ENCODE data around the gene TMPRSS3.

Gene TMPRSS3

GRCh38 chr21:42379426-42380215 is 16.2 kb downstream of the TMPRSS3 start:
- ATAC-seq: no peak
- no peak for TF ChIP-seq TOX (CRISPR knock-in tag; IDR thresholded peaks at IDR 0.05; ENCODE audit: borderline replicate concordance)
- TF ChIP-seq ISL1 (CRISPR knock-in tag; IDR thresholded peaks at IDR 0.05): no peak
- TF ChIP-seq RARB (CRISPR knock-in tag; IDR thresholded peaks at IDR 0.05): no peak
- no peak for TF ChIP-seq ARNTL (CRISPR knock-in tag; IDR thresholded peaks at IDR 0.05; ENCODE audit: borderline replicate concordance, low read depth)
- TF ChIP-seq CSDC2 (CRISPR knock-in tag; IDR thresholded peaks at IDR 0.05): no peak
- TF ChIP-seq ZFP3 (CRISPR knock-in tag; IDR thresholded peaks at IDR 0.05): no peak
- TF ChIP-seq PATZ1 (CRISPR knock-in tag; IDR thresholded peaks at IDR 0.05; ENCODE audit: borderline replicate concordance): no peak
- no peak for TF ChIP-seq SNAI2 (CRISPR knock-in tag; IDR thresholded peaks at IDR 0.05)
- TF ChIP-seq ZC3H10 (CRISPR knock-in tag; IDR thresholded peaks at IDR 0.05): no peak
- TF ChIP-seq OSR1 (CRISPR knock-in tag; IDR thresholded peaks at IDR 0.05): no peak
- TF ChIP-seq ZNF8 (CRISPR knock-in tag; IDR thresholded peaks at IDR 0.05): no peak

DNA sequence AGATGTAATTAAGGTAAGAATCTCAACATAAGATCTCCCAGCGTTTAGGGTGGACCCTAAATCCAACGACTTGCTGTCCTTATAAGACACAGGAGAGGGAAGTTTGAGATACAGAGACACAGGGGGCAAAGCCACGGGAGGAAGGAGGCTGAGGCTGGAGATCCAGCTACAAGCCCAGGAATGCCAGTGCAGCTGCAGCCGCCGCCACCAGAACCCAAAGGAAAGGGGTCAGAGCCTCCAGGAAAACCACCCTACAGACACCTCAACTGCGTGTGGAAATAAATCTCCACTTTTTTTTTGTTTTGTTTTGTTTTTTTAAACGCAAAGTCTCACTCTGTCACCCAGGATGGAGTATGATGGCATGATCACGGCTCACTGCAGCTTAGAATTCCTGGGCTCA is 17.4 kb downstream of the TMPRSS3 start:
- ATAC-seq: no peak
- TF ChIP-seq ZNF565 (CRISPR knock-in tag; conservative IDR thresholded peaks at IDR 0.05; ENCODE audit: low read depth): no peak
- no peak for TF ChIP-seq CREB5 (CRISPR knock-in tag; IDR thresholded peaks at IDR 0.05; ENCODE audit: low read depth)
- TF ChIP-seq ESRRG (CRISPR knock-in tag; IDR thresholded peaks at IDR 0.05): no peak
- TF ChIP-seq TOX (CRISPR knock-in tag; IDR thresholded peaks at IDR 0.05; ENCODE audit: borderline replicate concordance): no peak
- TF ChIP-seq, protein P1, sequence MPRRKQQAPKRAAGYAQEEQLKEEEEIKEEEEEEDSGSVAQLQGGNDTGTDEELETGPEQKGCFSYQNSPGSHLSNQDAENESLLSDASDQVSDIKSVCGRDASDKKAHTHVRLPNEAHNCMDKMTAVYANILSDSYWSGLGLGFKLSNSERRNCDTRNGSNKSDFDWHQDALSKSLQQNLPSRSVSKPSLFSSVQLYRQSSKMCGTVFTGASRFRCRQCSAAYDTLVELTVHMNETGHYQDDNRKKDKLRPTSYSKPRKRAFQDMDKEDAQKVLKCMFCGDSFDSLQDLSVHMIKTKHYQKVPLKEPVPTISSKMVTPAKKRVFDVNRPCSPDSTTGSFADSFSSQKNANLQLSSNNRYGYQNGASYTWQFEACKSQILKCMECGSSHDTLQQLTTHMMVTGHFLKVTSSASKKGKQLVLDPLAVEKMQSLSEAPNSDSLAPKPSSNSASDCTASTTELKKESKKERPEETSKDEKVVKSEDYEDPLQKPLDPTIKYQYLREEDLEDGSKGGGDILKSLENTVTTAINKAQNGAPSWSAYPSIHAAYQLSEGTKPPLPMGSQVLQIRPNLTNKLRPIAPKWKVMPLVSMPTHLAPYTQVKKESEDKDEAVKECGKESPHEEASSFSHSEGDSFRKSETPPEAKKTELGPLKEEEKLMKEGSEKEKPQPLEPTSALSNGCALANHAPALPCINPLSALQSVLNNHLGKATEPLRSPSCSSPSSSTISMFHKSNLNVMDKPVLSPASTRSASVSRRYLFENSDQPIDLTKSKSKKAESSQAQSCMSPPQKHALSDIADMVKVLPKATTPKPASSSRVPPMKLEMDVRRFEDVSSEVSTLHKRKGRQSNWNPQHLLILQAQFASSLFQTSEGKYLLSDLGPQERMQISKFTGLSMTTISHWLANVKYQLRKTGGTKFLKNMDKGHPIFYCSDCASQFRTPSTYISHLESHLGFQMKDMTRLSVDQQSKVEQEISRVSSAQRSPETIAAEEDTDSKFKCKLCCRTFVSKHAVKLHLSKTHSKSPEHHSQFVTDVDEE (CRISPR knock-in tag; IDR thresholded peaks at IDR 0.05): no peak
- no peak for TF ChIP-seq OSR1 (CRISPR knock-in tag; IDR thresholded peaks at IDR 0.05)
- TF ChIP-seq ZFP30 (CRISPR knock-in tag; IDR thresholded peaks at IDR 0.05): no peak
- TF ChIP-seq, protein P2, sequence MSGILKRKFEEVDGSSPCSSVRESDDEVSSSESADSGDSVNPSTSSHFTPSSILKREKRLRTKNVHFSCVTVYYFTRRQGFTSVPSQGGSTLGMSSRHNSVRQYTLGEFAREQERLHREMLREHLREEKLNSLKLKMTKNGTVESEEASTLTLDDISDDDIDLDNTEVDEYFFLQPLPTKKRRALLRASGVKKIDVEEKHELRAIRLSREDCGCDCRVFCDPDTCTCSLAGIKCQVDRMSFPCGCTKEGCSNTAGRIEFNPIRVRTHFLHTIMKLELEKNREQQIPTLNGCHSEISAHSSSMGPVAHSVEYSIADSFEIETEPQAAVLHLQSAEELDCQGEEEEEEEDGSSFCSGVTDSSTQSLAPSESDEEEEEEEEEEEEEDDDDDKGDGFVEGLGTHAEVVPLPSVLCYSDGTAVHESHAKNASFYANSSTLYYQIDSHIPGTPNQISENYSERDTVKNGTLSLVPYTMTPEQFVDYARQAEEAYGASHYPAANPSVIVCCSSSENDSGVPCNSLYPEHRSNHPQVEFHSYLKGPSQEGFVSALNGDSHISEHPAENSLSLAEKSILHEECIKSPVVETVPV (CRISPR knock-in tag; IDR thresholded peaks at IDR 0.05): no peak
- TF ChIP-seq TCF4 (CRISPR knock-in tag; IDR thresholded peaks at IDR 0.05; ENCODE audit: borderline replicate concordance): no peak
- TF ChIP-seq POU6F1 (CRISPR knock-in tag; IDR thresholded peaks at IDR 0.05; ENCODE audit: borderline replicate concordance, low read depth): no peak
- TF ChIP-seq PATZ1 (CRISPR knock-in tag; IDR thresholded peaks at IDR 0.05; ENCODE audit: borderline replicate concordance): no peak
- TF ChIP-seq ZNF70 (CRISPR knock-in tag; IDR thresholded peaks at IDR 0.05): no peak
- TF ChIP-seq RARB (CRISPR knock-in tag; IDR thresholded peaks at IDR 0.05): no peak
- no peak for TF ChIP-seq GLIS3 (CRISPR knock-in tag; IDR thresholded peaks at IDR 0.05)
- no peak for TF ChIP-seq ZFP3 (CRISPR knock-in tag; IDR thresholded peaks at IDR 0.05)
- no peak for TF ChIP-seq ZNF8 (CRISPR knock-in tag; IDR thresholded peaks at IDR 0.05)
- no peak for TF ChIP-seq ZC3H10 (CRISPR knock-in tag; IDR thresholded peaks at IDR 0.05)
- no peak for TF ChIP-seq PPARA (CRISPR knock-in tag; IDR thresholded peaks at IDR 0.05; ENCODE audit: borderline replicate concordance)
